ENCODE data around the gene KCNK3. TPM values are rescaled to one million over a fixed set of nuclear protein-coding genes. Genes with fewer than 3 reads are reported as not detected.

Gene KCNK3
- total and polyA plus RNA-seq, 2 of the 13 experiments (the other 11 are each of a cell fraction or from before 2014, with no cell fraction given) = not detected

DNA sequence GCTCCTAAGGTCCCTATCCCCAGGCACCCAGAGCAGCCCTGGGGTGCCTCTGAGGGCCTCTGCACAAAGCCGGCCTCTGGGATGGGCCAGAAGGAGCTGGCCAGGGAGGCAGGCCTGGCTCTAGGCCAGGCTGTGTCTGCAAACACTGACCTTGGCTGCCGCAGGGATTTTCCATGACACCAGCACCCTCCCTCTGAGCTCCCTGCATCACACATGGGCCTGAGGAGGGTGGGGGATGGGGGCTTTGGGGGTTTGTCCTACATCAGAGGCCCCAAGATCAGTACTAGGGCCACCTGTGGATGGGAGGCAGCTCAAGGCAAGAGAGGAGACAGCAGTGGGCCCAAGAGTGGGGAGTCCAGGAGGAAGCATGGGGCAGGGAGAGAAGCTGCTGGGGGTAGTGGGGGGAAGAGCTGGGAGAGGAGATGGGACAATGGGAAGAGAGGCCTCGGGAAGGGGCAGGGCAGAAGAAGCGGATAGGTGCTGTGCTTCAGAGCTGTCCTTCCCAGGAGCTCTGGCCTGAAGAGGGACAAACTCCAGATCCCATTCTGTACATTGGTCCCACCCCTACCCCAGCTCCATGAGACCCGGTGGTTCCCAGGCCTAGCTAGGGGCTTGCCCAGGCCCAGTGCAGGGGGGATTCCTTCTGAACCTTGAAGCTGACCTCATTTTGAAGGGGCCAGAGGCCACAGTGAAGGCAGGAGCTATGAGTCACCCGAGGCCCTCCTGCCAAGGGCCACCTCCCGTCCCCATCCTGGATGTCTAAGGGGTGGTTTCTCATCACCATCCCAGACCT is 28.0 kb downstream of the KCNK3 start (continued):
- TF ChIP-seq, protein P1, sequence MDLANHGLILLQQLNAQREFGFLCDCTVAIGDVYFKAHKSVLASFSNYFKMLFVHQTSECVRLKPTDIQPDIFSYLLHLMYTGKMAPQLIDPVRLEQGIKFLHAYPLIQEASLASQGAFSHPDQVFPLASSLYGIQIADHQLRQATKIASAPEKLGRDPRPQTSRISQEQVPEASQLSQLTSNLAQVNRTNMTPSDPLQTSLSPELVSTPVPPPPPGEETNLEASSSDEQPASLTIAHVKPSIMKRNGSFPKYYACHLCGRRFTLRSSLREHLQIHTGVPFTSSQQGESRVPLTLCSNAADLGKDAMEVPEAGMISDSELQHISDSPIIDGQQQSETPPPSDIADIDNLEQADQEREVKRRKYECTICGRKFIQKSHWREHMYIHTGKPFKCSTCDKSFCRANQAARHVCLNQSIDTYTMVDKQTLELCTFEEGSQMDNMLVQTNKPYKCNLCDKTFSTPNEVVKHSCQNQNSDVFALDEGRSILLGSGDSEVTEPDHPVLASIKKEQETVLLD (CRISPR knock-in tag; IDR thresholded peaks at IDR 0.05; ENCODE audit: low read depth) = no peak
- TF ChIP-seq, protein P2, sequence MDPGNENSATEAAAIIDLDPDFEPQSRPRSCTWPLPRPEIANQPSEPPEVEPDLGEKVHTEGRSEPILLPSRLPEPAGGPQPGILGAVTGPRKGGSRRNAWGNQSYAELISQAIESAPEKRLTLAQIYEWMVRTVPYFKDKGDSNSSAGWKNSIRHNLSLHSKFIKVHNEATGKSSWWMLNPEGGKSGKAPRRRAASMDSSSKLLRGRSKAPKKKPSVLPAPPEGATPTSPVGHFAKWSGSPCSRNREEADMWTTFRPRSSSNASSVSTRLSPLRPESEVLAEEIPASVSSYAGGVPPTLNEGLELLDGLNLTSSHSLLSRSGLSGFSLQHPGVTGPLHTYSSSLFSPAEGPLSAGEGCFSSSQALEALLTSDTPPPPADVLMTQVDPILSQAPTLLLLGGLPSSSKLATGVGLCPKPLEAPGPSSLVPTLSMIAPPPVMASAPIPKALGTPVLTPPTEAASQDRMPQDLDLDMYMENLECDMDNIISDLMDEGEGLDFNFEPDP (CRISPR knock-in tag; conservative IDR thresholded peaks at IDR 0.05) = no peak
- TF ChIP-seq NBN (conservative IDR thresholded peaks at IDR 0.05) (no peak), PAWR (CRISPR knock-in tag; IDR thresholded peaks at IDR 0.05; ENCODE audit: borderline replicate concordance) (no peak), U2AF1 (optimal IDR thresholded peaks at IDR 0.05; ENCODE audit: low read depth, low read length) (peak; percentile 25), FOXM1 (CRISPR knock-in tag; IDR thresholded peaks at IDR 0.05) (no peak), SIN3A (IDR thresholded peaks at IDR 0.05; ENCODE audit: borderline replicate concordance, low read depth, low read length) (no peak), CREM (IDR thresholded peaks at IDR 0.05) (peak; percentile 49; the same call in 1 of the 2 replicates), CREM (CRISPR knock-in tag; IDR thresholded peaks at IDR 0.05) (no peak), ZNF567 (CRISPR knock-in tag; IDR thresholded peaks at IDR 0.05; ENCODE audit: borderline replicate concordance) (no peak), ZFP1 (CRISPR knock-in tag; IDR thresholded peaks at IDR 0.05) (no peak), ELF4 (CRISPR knock-in tag; IDR thresholded peaks at IDR 0.05; ENCODE audit: borderline replicate concordance) (no peak), ERF (CRISPR knock-in tag; IDR thresholded peaks at IDR 0.05) (no peak), ZNF235 (CRISPR knock-in tag; IDR thresholded peaks at IDR 0.05; ENCODE audit: borderline replicate concordance) (no peak), ZNF34 (CRISPR knock-in tag; IDR thresholded peaks at IDR 0.05; ENCODE audit: borderline replicate concordance) (no peak), KDM6A (CRISPR knock-in tag; IDR thresholded peaks at IDR 0.05; ENCODE audit: low read depth) (no peak), ZBTB38 (CRISPR knock-in tag; IDR thresholded peaks at IDR 0.05) (no peak), GLI4 (CRISPR knock-in tag; IDR thresholded peaks at IDR 0.05; ENCODE audit: borderline replicate concordance) (no peak), ZNF207 (IDR thresholded peaks at IDR 0.05; ENCODE audit: borderline replicate concordance) (no peak), ZNF335 (CRISPR knock-in tag; IDR thresholded peaks at IDR 0.05) (no peak), ZNF816 (CRISPR knock-in tag; IDR thresholded peaks at IDR 0.05; ENCODE audit: borderline replicate concordance) (no peak)
- TF ChIP-seq, protein P3, sequence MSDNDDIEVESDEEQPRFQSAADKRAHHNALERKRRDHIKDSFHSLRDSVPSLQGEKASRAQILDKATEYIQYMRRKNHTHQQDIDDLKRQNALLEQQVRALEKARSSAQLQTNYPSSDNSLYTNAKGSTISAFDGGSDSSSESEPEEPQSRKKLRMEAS (IDR thresholded peaks at IDR 0.05) = no peak
- TF ChIP-seq, protein P4, sequence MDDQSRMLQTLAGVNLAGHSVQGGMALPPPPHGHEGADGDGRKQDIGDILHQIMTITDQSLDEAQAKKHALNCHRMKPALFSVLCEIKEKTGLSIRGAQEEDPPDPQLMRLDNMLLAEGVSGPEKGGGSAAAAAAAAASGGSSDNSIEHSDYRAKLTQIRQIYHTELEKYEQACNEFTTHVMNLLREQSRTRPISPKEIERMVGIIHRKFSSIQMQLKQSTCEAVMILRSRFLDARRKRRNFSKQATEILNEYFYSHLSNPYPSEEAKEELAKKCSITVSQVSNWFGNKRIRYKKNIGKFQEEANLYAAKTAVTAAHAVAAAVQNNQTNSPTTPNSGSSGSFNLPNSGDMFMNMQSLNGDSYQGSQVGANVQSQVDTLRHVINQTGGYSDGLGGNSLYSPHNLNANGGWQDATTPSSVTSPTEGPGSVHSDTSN (CRISPR knock-in tag; IDR thresholded peaks at IDR 0.05; ENCODE audit: borderline replicate concordance) = no peak
- TF ChIP-seq, protein P5, sequence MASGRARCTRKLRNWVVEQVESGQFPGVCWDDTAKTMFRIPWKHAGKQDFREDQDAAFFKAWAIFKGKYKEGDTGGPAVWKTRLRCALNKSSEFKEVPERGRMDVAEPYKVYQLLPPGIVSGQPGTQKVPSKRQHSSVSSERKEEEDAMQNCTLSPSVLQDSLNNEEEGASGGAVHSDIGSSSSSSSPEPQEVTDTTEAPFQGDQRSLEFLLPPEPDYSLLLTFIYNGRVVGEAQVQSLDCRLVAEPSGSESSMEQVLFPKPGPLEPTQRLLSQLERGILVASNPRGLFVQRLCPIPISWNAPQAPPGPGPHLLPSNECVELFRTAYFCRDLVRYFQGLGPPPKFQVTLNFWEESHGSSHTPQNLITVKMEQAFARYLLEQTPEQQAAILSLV (CRISPR knock-in tag; IDR thresholded peaks at IDR 0.05; ENCODE audit: borderline replicate concordance) = no peak
- TF ChIP-seq, protein P6, sequence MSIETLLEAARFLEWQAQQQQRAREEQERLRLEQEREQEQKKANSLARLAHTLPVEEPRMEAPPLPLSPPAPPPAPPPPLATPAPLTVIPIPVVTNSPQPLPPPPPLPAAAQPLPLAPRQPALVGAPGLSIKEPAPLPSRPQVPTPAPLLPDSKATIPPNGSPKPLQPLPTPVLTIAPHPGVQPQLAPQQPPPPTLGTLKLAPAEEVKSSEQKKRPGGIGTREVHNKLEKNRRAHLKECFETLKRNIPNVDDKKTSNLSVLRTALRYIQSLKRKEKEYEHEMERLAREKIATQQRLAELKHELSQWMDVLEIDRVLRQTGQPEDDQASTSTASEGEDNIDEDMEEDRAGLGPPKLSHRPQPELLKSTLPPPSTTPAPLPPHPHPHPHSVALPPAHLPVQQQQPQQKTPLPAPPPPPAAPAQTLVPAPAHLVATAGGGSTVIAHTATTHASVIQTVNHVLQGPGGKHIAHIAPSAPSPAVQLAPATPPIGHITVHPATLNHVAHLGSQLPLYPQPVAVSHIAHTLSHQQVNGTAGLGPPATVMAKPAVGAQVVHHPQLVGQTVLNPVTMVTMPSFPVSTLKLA (IDR thresholded peaks at IDR 0.05) = no peak

Data from HepG2 (cell line).